NCI-H82 (cell line): Measurements from ENCODE around the gene ACE2.
"Not testable (repeated sequence)": the region's sequence is repeated elsewhere in the genome, so short reads cannot be mapped to it uniquely, and the experiment has no call there.

Experiments
- DNase-seq: peaks from one replicate; lab custom pipeline; 2025; lab: John Stamatoyannopoulos, UW

The ACE2 gene

GRCh38 chrX:15600745-15601144 lies at the start of gene ACE2:
TSS of gene ACE2 (minus strand) at chrX:15600960. CDS start at chrX:15600911, 49 bp downstream.
- DNase-seq, result no peak

DNA sequence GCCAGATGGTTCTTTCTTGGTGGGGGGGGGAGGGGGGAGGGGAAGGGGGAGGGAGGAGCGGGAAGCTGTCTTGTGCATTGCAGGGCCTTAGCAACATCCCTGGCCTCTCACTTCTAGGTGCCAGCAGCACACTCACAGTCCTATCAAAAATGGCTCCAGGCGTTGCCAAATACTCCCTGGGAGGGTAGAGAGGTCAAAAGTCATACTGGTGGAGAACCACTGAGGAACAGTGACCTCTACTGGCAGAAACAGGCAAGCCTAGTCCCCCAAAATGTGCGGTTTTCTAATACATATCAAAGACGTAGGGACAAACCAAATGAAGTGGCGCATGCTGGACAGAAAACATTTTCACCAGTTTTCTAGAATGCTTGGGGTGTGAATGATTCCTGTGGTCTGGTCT lies 46.8 kb upstream of the ACE2 start:
- DNase-seq, result not testable (repeated sequence)

GRCh38 chrX:15646543-15646942 lies 45.8 kb upstream of the ACE2 start:
- no peak for DNase-seq

DNA sequence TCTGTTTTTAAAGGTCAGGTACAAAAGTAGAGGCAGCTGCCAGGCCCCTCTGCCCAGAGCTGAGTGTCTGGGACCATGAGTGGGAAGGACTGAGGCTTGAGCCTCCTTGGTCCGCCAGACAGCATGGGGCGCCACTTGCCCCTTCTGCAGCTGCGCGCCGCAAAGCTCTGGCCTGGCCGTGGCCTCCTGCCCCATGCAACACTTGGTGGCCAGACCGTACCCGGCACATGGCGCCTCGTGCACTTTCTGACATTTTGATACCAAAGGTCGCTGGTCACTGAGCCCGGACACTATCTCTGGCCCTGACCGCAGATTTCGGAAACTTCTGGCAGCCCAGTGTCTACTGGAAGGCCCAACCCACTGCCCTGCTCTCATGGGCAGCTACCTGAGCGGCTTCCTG lies 45.3 kb upstream of the ACE2 start:
- no peak for DNase-seq

- no peak for DNase-seq
Measured at GRCh38 chrX:15645266-15645665, 44.5 kb upstream of the ACE2 start.

DNA sequence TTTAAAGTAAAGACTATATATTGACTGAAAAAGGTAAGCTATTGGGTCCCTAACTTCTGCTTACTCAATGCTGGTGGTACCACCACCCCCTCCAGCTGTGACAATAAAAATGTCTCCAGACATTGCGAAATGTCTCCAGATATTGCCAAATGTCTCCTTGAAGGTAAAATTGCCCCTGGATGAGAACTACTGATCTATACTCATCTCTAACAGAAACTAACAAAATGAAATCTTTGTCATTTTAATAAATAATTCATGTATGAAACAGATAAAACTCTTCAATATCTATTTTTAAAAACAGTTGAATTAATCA lies 43.8 kb upstream of the ACE2 start:
- no peak for DNase-seq

- no peak for DNase-seq
Measured at GRCh38 chrX:15643786-15644559, 43.2 kb upstream of the ACE2 start.

DNA sequence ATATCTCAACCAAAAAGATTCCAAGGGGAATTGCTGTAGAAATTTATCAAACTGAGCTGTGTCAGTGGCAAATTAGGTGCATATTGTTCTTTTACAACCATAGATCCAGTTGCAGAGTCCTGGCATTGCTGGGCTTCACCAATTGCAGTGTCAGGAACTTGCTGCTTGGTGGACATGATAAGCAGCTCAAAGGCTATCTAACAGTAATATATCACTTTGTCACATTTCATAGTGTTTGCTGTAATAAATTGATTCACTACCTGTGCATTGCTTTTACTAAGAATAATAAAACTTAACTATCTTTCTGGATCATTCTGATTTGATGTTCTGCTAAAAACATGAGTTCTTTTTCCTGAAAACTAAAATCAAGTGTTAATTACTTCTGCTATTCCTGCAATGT lies 30.9 kb upstream of the ACE2 start:
- no peak for DNase-seq

- DNase-seq, result no peak
Measured at GRCh38 chrX:15623054-15623453, 22.3 kb upstream of the ACE2 start.

DNA sequence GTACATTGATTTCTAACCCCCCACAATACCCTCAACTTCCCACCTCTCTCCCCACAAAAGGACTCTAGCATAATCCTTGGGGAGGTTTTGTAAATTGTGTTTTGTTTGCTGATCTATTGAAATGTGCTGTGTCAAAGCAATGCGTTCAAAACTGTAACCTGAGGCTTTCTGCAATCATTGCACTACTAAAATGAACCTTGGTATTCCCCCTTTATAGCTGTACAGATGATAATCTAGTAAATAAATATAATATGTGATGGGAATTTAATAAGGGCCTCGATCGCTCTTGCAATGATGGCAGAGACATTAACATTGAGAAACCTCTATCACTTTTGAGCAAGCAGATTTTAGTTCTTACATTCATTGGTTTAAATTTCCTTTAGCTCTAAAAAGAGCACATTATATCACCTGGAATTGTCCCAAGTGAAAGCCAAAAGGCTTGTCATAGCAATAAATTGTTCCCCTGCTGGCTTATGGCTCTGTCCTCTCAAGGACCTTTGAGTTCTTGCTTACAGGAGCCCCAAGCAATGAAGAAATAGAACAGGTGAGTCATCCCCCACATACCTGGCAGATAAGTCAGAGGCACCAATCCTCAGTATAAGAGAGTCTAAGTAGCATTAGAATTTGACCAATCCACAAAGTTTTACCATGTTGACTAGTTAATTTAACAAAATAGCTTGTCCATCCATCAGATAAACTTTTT lies 18.4 kb upstream of the ACE2 start:
- no peak for DNase-seq

DNA sequence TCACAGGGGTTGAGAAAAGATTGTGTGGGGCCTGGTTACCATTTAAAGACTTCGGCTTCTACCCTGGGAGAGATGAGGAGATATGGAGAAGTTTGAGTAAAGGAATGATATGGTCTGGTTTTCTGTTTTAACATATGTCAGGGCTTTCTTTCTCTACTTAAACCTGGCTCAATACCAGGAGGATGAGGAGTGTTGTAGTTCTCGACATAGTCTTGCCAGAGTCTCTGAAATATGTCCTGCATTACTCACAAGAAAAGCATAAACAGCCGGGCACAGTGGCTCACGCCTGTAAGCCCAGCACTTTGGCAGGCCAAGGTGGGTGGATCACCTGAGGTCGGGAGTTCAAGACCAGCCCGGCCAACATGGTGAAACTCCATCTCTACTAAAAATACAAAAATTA lies 16.4 kb upstream of the ACE2 start:
- no peak for DNase-seq

GRCh38 chrX:15616531-15616930 lies 15.8 kb upstream of the ACE2 start:
- DNase-seq, result no peak

GRCh38 chrX:15607067-15607466 lies 6.3 kb upstream of the ACE2 start:
- no peak for DNase-seq

GRCh38 chrX:15606136-15606535 lies 5.4 kb upstream of the ACE2 start:
- no peak for DNase-seq

- no peak for DNase-seq
Measured at GRCh38 chrX:15605226-15605625, 4.5 kb upstream of the ACE2 start.

- no peak for DNase-seq
Measured at GRCh38 chrX:15602761-15603160, 2.0 kb upstream of the ACE2 start.

- no peak for DNase-seq
Measured at GRCh38 chrX:15601932-15602331, 1.2 kb upstream of the ACE2 start.

DNA sequence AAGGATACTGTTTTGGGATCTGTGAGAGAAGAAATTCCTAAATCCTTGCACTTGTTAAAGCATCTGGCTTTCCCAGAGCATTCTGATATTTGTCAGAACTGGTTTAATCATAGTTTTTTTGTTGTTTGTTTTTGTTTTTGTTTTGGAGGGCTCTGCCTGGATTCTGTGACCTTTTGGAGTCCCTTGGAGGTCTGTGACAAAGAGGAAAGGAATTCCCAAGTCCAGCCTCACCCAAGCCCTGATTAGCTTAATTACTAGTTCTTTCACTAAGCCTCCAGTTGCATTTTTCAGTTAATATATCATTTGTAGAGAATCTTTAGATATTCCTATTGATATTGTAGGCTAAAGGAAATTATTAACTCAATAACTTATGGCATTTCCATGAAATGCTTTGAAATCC lies 711 bp downstream of the ACE2 start:
- no peak for DNase-seq

DNA sequence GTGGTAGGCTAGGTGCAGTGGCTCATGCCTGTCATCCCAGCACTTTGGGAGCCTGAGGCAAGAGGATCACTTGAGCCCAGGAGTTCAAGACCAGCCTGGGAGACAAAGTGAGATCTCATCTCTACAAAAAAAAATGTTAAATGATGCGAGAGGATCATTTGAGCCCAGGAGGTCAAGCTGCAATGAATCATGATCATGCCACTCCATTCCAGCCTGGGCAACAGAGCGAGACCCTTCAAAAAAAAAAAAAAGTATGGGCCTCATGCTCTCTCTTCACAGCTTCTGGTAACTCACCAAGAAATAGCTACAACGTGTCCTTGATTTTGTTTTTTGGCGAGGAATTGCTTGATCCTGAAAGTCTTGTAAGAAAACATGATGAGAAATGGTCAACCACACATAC lies 1.3 kb downstream of the ACE2 start:
- DNase-seq, result no peak

GRCh38 chrX:15598026-15598425 lies 2.7 kb downstream of the ACE2 start:
- no peak for DNase-seq

- DNase-seq, result peak; percentile 1
Measured at GRCh38 chrX:15594371-15594770, 6.4 kb downstream of the ACE2 start.

- DNase-seq, result no peak
Measured at GRCh38 chrX:15579778-15580747, 20.7 kb downstream of the ACE2 start.

GRCh38 chrX:15576019-15576418 lies 24.7 kb downstream of the ACE2 start:
- DNase-seq, result no peak
